Measurements from ENCODE around the gene PIK3CD. TPM values are rescaled to one million over a fixed set of nuclear protein-coding genes. Genes with fewer than 3 reads are reported as not detected.

Gene PIK3CD
- total RNA-seq, 1 experiment from 2014 or later: 0.77 TPM

- POLR2A ChIA-PET: no interaction called here
- Histone ChIP-seq H3K4me3 (ENCODE audit: low read depth, low read length) (no peak overlapping the region), H3K36me3 (ENCODE audit: control insufficient read depth, insufficient read depth, low read length) (no peaks in the 10 kb centered on the region), H3K4me1 (no peaks in the 10 kb centered on the region), H3K27me3 (replicated peaks; ENCODE audit: control insufficient read depth, insufficient read depth, low read length) (no peaks in the 10 kb centered on the region), H3K9me3 (no peaks in the 10 kb centered on the region)
- peaks cover 6% of the 10 kb centered on the region for H3K4me1 Mint-ChIP-seq (ENCODE audit: low read depth, unreplicated experiment)
- no peak overlapping the region for H3K27ac Mint-ChIP-seq (ENCODE audit: unreplicated experiment)
- CTCF ChIA-PET: no interaction called here
- no peak for TF ChIP-seq CTCF (IDR thresholded peaks at IDR 0.05; ENCODE audit: insufficient read depth in 1 of 2, low read depth in 1 of 2, low read length in 1 of 2, severe bottlenecking in 1 of 2, unreplicated experiment in 1 of 2)
- no peaks in the 10 kb centered on the region for H3K36me3 Mint-ChIP-seq (ENCODE audit: insufficient read depth, unreplicated experiment)
- H3K4me3 Mint-ChIP-seq (ENCODE audit: unreplicated experiment): no peak overlapping the region
- BruUV-seq (replicated peaks): no TSS peak
- intact Hi-C loops (cut with micrococcal nuclease; ENCODE audit: unreplicated experiment): no loop called here
- H3K27me3 Mint-ChIP-seq (ENCODE audit: insufficient read depth, unreplicated experiment): no peaks in the 10 kb centered on the region
- no peak for DNase-seq
- H3K9me3 Mint-ChIP-seq (ENCODE audit: unreplicated experiment): peaks cover 8% of the 10 kb centered on the region
Measured at GRCh38 chr1:9703165-9703509, 51.6 kb downstream of the PIK3CD start.

DNA sequence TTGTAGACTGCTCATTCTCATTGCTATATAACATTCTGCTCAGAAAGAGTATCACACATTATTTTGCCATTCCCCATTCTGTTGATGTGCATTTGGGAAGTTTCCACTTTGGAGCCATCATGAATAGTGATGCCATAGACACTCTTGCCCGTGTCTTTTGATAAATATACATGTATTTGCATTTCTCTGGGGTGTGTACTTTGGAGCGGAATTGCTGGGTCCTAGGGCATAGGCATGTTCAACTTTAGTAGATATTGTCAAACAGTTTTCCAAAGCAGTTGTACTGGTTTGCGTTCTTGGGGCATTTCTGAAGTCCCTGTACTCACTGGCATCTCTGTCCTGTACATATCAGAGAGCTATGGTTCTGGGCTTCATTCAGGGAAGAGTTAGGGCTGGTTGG lies 52.1 kb downstream of the PIK3CD start:
- Histone ChIP-seq H3K27me3 (replicated peaks; ENCODE audit: control insufficient read depth, insufficient read depth, low read length) (no peaks in the 10 kb centered on the region), H3K4me1 (no peaks in the 10 kb centered on the region), H3K9me3 (no peaks in the 10 kb centered on the region), H3K36me3 (ENCODE audit: control insufficient read depth, insufficient read depth, low read length) (no peaks in the 10 kb centered on the region), H3K4me3 (ENCODE audit: low read depth, low read length) (no peak overlapping the region)
- ChIA-PET POLR2A (no interaction called here), CTCF (interaction anchor here (1.0 kb wide), 1 partner anchor 88 kb away, joined by 4 read pairs; no protein-coding TSS in a partner anchor)
- Mint-ChIP-seq H3K36me3 (ENCODE audit: insufficient read depth, unreplicated experiment) (no peaks in the 10 kb centered on the region), H3K27ac (ENCODE audit: unreplicated experiment) (no peak overlapping the region), H3K9me3 (ENCODE audit: unreplicated experiment) (peaks cover 8% of the 10 kb centered on the region), H3K27me3 (ENCODE audit: insufficient read depth, unreplicated experiment) (no peaks in the 10 kb centered on the region), H3K4me3 (ENCODE audit: unreplicated experiment) (no peak overlapping the region), H3K4me1 (ENCODE audit: low read depth, unreplicated experiment) (peaks cover 6% of the 10 kb centered on the region)
- intact Hi-C loops (cut with micrococcal nuclease; ENCODE audit: unreplicated experiment): no loop called here
- no peak for TF ChIP-seq CTCF (IDR thresholded peaks at IDR 0.05; ENCODE audit: insufficient read depth in 1 of 2, low read depth in 1 of 2, low read length in 1 of 2, severe bottlenecking in 1 of 2, unreplicated experiment in 1 of 2)
- BruUV-seq (replicated peaks): no TSS peak
- DNase-seq: no peak

- Mint-ChIP-seq H3K4me1 (ENCODE audit: low read depth, unreplicated experiment) (no peaks in the 10 kb centered on the region), H3K27ac (ENCODE audit: unreplicated experiment) (no peak overlapping the region), H3K4me3 (ENCODE audit: unreplicated experiment) (no peak overlapping the region), H3K27me3 (ENCODE audit: insufficient read depth, unreplicated experiment) (no peaks in the 10 kb centered on the region), H3K36me3 (ENCODE audit: insufficient read depth, unreplicated experiment) (no peaks in the 10 kb centered on the region), H3K9me3 (ENCODE audit: unreplicated experiment) (peaks cover 8% of the 10 kb centered on the region)
- Histone ChIP-seq H3K4me1 (no peaks in the 10 kb centered on the region), H3K36me3 (ENCODE audit: control insufficient read depth, insufficient read depth, low read length) (no peaks in the 10 kb centered on the region), H3K4me3 (ENCODE audit: low read depth, low read length) (no peak overlapping the region), H3K27me3 (replicated peaks; ENCODE audit: control insufficient read depth, insufficient read depth, low read length) (no peaks in the 10 kb centered on the region), H3K9me3 (no peaks in the 10 kb centered on the region)
- CTCF ChIA-PET: interaction anchor here (0.7 kb wide), 1 partner anchor 14 kb away, joined by 9 read pairs; no protein-coding TSS in a partner anchor
- DNase-seq: no peak
- intact Hi-C loops (cut with micrococcal nuclease; ENCODE audit: unreplicated experiment): no loop called here
- TF ChIP-seq CTCF (IDR thresholded peaks at IDR 0.05; ENCODE audit: insufficient read depth in 1 of 2, low read depth in 1 of 2, low read length in 1 of 2, severe bottlenecking in 1 of 2, unreplicated experiment in 1 of 2): no peak
- POLR2A ChIA-PET: no interaction called here
- BruUV-seq (replicated peaks): no TSS peak
Measured at GRCh38 chr1:9705337-9706093, 54.0 kb downstream of the PIK3CD start.
